Measurements from ENCODE around the gene LVRN. TPM values are rescaled to one million over a fixed set of nuclear protein-coding genes. Genes with fewer than 3 reads are reported as not detected.

The LVRN gene
- total RNA-seq, 1 donor from 2014 or later, result 4.2 TPM

DNA sequence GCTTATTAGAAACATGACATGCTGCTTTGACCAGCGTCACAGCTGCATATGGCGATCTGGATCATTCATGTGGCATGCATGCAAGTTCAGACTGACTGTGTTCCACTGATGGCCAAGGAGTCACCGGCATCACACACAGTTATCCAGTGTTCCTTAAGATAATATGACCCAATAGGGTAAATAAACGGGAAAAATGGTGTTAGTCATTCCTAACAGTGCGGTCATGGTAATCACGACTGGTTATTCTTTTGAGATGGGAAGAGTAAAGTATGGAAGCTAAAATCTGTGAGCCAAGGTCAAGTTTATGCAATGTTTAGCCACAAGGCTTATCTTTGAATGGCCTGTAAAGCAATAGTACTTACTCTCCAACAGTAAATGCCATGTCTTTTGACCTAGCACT, 29.3 kb upstream of the LVRN start:
- Histone ChIP-seq H3K4me3 (no peak overlapping the region), H3K9me3 (no peaks in the 10 kb centered on the region), H3K36me3 (no peaks in the 10 kb centered on the region), H3K4me1 (no peaks in the 10 kb centered on the region), H3K27me3 (no peaks in the 10 kb centered on the region), H3K27ac (no peak overlapping the region)
- TF ChIP-seq, protein P1, sequence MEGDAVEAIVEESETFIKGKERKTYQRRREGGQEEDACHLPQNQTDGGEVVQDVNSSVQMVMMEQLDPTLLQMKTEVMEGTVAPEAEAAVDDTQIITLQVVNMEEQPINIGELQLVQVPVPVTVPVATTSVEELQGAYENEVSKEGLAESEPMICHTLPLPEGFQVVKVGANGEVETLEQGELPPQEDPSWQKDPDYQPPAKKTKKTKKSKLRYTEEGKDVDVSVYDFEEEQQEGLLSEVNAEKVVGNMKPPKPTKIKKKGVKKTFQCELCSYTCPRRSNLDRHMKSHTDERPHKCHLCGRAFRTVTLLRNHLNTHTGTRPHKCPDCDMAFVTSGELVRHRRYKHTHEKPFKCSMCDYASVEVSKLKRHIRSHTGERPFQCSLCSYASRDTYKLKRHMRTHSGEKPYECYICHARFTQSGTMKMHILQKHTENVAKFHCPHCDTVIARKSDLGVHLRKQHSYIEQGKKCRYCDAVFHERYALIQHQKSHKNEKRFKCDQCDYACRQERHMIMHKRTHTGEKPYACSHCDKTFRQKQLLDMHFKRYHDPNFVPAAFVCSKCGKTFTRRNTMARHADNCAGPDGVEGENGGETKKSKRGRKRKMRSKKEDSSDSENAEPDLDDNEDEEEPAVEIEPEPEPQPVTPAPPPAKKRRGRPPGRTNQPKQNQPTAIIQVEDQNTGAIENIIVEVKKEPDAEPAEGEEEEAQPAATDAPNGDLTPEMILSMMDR (IDR thresholded peaks at IDR 0.05), result no peak
- DNase-seq (ENCODE audit: low spot score in 2 of 2), result no peak
- intact Hi-C loops (cut with DNase I), result no loop called here

DNA sequence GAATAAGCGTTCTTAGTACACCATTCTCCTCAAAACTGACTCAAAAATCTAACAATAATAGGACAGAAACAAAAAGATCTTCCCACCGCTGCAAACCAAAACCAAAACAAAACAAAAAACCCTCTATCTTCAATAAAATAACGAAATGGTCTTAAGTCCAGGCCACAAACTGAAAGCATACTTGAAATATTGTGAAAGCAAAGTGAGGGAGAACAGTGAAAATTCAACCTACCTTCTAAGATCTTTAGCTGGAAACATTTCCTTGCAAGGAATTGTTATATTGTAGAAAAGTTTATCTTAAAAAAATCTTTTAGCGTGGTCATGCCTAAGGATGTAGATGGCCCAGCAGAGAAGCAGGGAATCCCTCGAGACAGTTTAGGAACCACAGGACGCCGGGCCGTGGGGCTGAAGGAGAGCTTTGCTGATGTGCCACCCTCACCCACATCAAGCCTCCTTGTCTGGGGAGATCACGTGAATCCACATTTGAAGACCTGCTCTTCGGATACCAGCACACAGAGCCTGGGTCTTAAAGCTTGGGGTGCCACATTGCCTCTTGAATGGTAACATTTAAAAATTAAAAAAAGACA, 27.8 kb upstream of the LVRN start:
- no peak for DNase-seq (ENCODE audit: low spot score in 2 of 2)
- H3K36me3 ChIP-seq, result no peaks in the 10 kb centered on the region

DNA sequence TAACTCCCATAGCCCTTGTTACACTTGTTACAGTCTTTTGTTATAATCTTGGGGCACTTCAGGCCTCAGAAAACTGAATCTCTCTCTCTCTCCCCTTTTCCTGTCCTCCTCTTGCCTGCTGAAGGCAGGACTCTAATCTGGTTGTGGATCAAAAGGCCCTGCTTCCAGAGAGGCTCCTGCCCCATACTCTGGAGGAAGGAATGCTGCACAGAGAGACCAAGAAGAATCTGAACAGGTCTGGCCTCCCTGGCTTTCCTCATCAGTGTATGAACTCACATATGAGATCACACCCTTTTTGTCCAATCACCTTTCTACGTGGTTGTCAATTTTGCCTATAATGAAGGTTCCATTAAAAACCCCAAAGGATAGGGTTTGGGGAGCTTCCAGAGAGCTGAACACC, 26.2 kb upstream of the LVRN start:
- Histone ChIP-seq H3K9me3 (no peaks in the 10 kb centered on the region), H3K27ac (no peak overlapping the region), H3K36me3 (no peaks in the 10 kb centered on the region), H3K4me3 (no peak overlapping the region), H3K27me3 (no peaks in the 10 kb centered on the region), H3K4me1 (no peaks in the 10 kb centered on the region)
- DNase-seq (ENCODE audit: low spot score in 2 of 2), result no peak
- TF ChIP-seq, protein P1 (IDR thresholded peaks at IDR 0.05), result no peak
- intact Hi-C loops (cut with DNase I), result no loop called here

More for the DNA sequence above, 27.8 kb upstream of the LVRN start:
- Histone ChIP-seq H3K4me3 (no peak overlapping the region), H3K4me1 (no peaks in the 10 kb centered on the region), H3K27me3 (no peaks in the 10 kb centered on the region), H3K27ac (no peak overlapping the region), H3K9me3 (no peaks in the 10 kb centered on the region)
- intact Hi-C loops (cut with DNase I), result no loop called here
- TF ChIP-seq, protein P1 (IDR thresholded peaks at IDR 0.05), result no peak

DNA sequence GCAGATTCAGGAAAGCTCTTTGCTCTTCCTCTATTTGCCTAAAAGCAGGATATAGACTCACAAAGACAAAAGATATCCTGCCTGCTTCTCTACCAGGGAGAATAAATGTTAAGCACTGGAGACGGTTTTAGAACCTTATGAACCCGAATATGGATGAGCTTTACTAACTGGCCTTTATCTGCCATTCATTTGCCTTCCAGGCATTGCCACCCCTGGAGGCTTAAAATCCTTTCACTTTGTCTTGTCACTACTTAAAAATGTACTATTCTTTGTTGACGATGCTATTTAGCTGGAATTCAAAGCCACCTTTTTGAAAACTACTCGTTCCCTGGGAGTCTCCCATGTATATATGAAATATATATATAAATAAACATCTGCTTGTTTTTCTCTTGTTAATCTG, 23.2 kb upstream of the LVRN start:
- DNase-seq (ENCODE audit: low spot score in 2 of 2), result no peak
- TF ChIP-seq, protein P1 (IDR thresholded peaks at IDR 0.05), result no peak
- intact Hi-C loops (cut with DNase I), result no loop called here
- Histone ChIP-seq H3K27me3 (no peaks in the 10 kb centered on the region), H3K9me3 (no peaks in the 10 kb centered on the region), H3K36me3 (no peaks in the 10 kb centered on the region), H3K4me1 (no peaks in the 10 kb centered on the region), H3K27ac (no peak overlapping the region), H3K4me3 (no peak overlapping the region)

DNA sequence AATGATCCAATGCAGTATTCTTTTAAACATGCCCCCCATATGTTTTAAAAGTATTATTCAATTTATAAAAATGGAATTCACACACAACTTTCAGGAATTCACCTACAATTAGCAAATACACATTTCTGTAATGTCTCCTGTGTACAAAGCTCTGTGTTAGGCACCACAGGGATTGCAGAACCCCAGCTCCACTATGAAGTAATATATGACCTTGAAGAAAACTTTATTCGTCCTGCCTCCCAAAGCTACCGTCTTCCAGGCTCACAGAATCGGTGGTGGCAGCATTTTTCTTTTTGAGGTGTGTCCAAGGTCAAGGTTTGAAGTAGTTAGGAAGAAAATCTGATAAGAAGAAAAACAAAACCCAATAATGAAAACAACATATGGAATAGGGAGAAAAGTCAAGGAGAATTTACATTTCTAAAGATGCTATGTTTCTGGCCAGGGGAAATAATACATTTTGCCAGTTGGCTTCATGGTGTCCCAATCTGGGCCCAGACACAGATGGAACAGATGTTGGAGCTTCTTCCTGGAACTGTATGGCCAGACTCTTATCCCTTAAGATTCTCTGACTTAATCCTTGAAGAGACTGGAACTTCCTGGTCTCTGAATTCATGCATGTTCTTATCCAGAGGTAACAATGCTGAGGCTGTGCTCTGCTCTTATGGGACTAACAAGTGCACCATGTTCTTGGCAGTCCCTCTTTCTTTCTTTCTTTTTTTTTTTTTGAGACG, 22.0 kb upstream of the LVRN start:
- H3K4me3 ChIP-seq, result no peak overlapping the region
- no peaks in the 10 kb centered on the region for H3K27me3 ChIP-seq
- no peaks in the 10 kb centered on the region for H3K9me3 ChIP-seq
- no peak overlapping the region for H3K27ac ChIP-seq
- H3K4me1 ChIP-seq, result no peaks in the 10 kb centered on the region
- H3K36me3 ChIP-seq, result no peaks in the 10 kb centered on the region
- DNase-seq (ENCODE audit: low spot score in 2 of 2), result no peak
- intact Hi-C loops (cut with DNase I), result no loop called here
- TF ChIP-seq, protein P1 (IDR thresholded peaks at IDR 0.05), result no peak

All from ascending aorta (tissue), 2 donors.